K562 (cell line): Measurements from ENCODE around the gene DLK2. TPM values are rescaled to one million over a fixed set of nuclear protein-coding genes. Genes with fewer than 3 reads are reported as not detected.

ENCODE experiments used
- CBX8 ChIP-seq: fragments of 200-600 bp; sonication (generic); IDR thresholded peaks from 2 replicates; pipeline ENCODE4 v1.6.1; 2012; ENCODE audit warnings: borderline replicate concordance, mixed run types, low read depth, mild to moderate bottlenecking, moderate library complexity, mixed read lengths, low read length, control low read depth, inconsistent platforms; ENCODE audit not compliant: poor library complexity, severe bottlenecking; ENCODE audit errors: extremely low read depth
- FIP1L1 ChIP-seq: fragments of 200-400 bp; formaldehyde crosslinking; IDR thresholded peaks from 2 replicates; pipeline ENCODE4 v1.6.1; 2018; ENCODE audit warnings: mild to moderate bottlenecking, low read depth, low read length; ENCODE audit not compliant: poor library complexity, severe bottlenecking
- FOXK2 ChIP-seq, 2 experiments: fragments of 450-650 bp; IDR thresholded peaks in 1 of 2; conservative IDR thresholded peaks in 1 of 2; 2 replicates each; pipeline ENCODE4 v1.6.1; 2016; ENCODE audit warnings: low read depth in 2 of 2, mild to moderate bottlenecking in 1 of 2
- MYBL2 ChIP-seq, 2 experiments: fragments of 450-650 bp in 1 of 2; sonication (generic) in 1 of 2; formaldehyde crosslinking in 1 of 2; IDR thresholded peaks; 2 replicates each; pipeline versions ENCODE4 v1.6.1 to v1.8.1; 2017 to 2022; ENCODE audit warnings: borderline replicate concordance in 1 of 2, inconsistent platforms in 1 of 2, low read depth in 1 of 2, mild to moderate bottlenecking in 1 of 2, missing genetic modification reagents in 1 of 2, moderate library complexity in 1 of 2
- POLR2G ChIP-seq: fragments of 200-400 bp; formaldehyde crosslinking; IDR thresholded peaks from 2 replicates; pipeline ENCODE4 v1.6.1; 2017; ENCODE audit warnings: low read depth, mild to moderate bottlenecking, antibody characterized with exemption, low read length, moderate library complexity
- TOE1 ChIP-seq, 2 experiments: fragments of 450-650 bp in 1 of 2; sonication (generic) in 1 of 2; formaldehyde crosslinking in 1 of 2; IDR thresholded peaks; 2 replicates each; pipeline versions ENCODE4 v1.7.1 to v1.8.0; 2016 to 2022; ENCODE audit warnings: borderline replicate concordance in 2 of 2, mild to moderate bottlenecking in 2 of 2, antibody characterized with exemption in 1 of 2, inconsistent platforms in 1 of 2, low read depth in 1 of 2, missing genetic modification reagents in 1 of 2, moderate library complexity in 1 of 2
- YY1 ChIP-seq, 3 experiments: IDR thresholded peaks; 2 replicates each; pipeline ENCODE4 v1.6.1; 2011; ENCODE audit warnings: low read length in 2 of 3, mild to moderate bottlenecking in 2 of 3, moderate library complexity in 2 of 3, borderline replicate concordance in 1 of 3, control low read depth in 1 of 3, low read depth in 1 of 3; ENCODE audit not compliant: insufficient read depth in 3 of 3, insufficient replicate concordance in 2 of 3, control insufficient read depth in 1 of 3, insufficient read length in 1 of 3; ENCODE audit errors: extremely low read depth in 1 of 3
- ZC3H4 ChIP-seq: sonication (generic); formaldehyde crosslinking; IDR thresholded peaks from 2 replicates; pipeline ENCODE4 v1.9.0; 2021; ENCODE audit warnings: missing genetic modification reagents, borderline replicate concordance
- ZNF512 ChIP-seq: IDR thresholded peaks from 2 replicates; pipeline ENCODE4 v1.6.1; 2016; ENCODE audit warnings: missing genetic modification characterization, missing compliant biosample characterization
- polyA plus RNA-seq, 8 experiments: library from polyadenylated mRNA; depleted of rRNA in 4 of 8; stranded (reverse) in 5 of 8; unstranded in 3 of 8; fragments of >200 nt; fragmentation: Nextera tagmentation in 2 of 8; fragmentation: Illumina TruSeq in 1 of 8; extraction: Ambion mirVana in 2 of 8; extraction: Trizol in 1 of 8; gene quantifications; 2 replicates each; pipeline versions ENCODE4 v1.2.1 to v1.2.3, GENCODE V29; 2011 to 2014; ENCODE audit warnings: inconsistent platforms in 1 of 8, missing spikeins in 1 of 8
- total RNA-seq, 7 experiments: library from RNA; depleted of rRNA in 6 of 7; stranded (reverse); fragments of >200 nt in 6 of 7; fragmentation: Illumina TruSeq in 2 of 7; extraction: Trizol in 2 of 7; gene quantifications; 2 replicates each; pipeline versions ENCODE4 v1.2.1 to v1.2.3, GENCODE V29; 2011 to 2021; ENCODE audit warnings: low replicate concordance in 1 of 7
- TF ChIP-seq, protein P1 (sequence below), 2 experiments: fragments of 250-450 bp in 1 of 2; fragments of 450-650 bp in 1 of 2; sonication (Bioruptor Pico) in 1 of 2; IDR thresholded peaks; 2 replicates each; pipeline versions ENCODE4 v1.6.1 to v1.8.0; 2016 to 2021; ENCODE audit warnings: mild to moderate bottlenecking in 2 of 2, moderate library complexity in 2 of 2, missing compliant biosample characterization in 1 of 2, missing genetic modification characterization in 1 of 2
- TF ChIP-seq, protein P2 (sequence below), 3 experiments: fragments of 200-800 bp in 1 of 3; sonication (Bioruptor generic) in 1 of 3; sonication (generic) in 1 of 3; formaldehyde crosslinking in 1 of 3; IDR thresholded peaks; 2 replicates each; pipeline versions ENCODE4 v1.6.1 to v1.8.0; 2016 to 2022; ENCODE audit warnings: mild to moderate bottlenecking in 2 of 3, missing compliant biosample characterization in 2 of 3, missing genetic modification characterization in 2 of 3, missing genetic modification reagents in 1 of 3
- TF ChIP-seq, protein P3 (sequence below), 2 experiments: fragments of 150-350 bp in 1 of 2; IDR thresholded peaks; 2 replicates each; pipeline ENCODE4 v1.6.1; 2012 to 2016; ENCODE audit warnings: low read depth in 2 of 2, low read length in 2 of 2, mild to moderate bottlenecking in 1 of 2, moderate library complexity in 1 of 2

DLK2 gene
- total and polyA plus RNA-seq, 9 of the 15 experiments (the other 6 are each of a cell fraction or from before 2014, with no cell fraction given), result 0.11 to 0.53 (median 0.29) TPM; not detected in 3

DNA sequence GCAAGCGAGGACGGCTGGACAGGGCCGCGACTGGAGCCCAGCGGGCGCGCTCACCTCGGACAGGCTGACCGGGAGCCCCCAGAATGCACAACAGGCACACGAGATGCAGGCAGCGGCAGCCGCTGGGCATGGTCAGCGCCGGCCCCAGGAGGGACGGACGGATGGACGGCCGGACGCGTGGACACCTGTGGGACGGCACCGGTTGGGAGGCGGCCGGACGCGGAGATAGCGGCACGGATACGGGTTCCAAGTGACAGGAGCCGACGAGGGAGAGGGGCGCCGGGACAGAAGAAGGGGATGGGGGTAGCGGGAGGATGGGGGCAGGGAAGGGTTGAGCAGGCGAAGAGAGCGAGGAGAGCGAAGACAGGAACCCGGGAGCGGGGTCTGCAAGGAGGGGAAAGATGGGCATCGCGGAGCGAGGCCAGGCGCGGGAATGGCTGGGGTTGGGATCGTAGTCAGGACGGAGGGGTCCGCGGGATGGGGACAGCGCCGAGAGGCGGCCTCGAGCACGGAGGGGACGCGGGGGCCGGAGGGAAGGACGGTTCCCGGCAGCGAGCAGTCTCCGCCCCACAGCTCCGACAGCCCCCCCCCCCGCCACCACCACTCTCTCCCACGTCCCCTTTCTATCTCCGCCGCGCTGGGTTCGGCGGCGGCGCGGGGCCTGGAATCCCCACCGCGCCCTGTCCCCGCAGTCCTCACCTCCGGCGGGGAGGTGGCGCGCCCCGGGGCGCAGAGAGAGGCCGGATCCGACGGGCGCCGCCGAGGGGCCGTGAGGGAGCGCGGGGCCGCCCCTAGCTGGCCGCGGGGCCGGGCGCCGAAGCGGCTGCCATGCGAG is 435 bp downstream of the DLK2 start (continued):
- TF ChIP-seq TOE1 (IDR thresholded peaks at IDR 0.05; ENCODE audit: borderline replicate concordance), result peak; percentile 45; the same call in 1 of the 2 replicates
- TF ChIP-seq TOE1 (CRISPR knock-in tag; IDR thresholded peaks at IDR 0.05; ENCODE audit: borderline replicate concordance, low read depth), result no peak
- TF ChIP-seq MYBL2 (IDR thresholded peaks at IDR 0.05; ENCODE audit: low read depth), result no peak
- no peak for TF ChIP-seq MYBL2 (CRISPR knock-in tag; IDR thresholded peaks at IDR 0.05; ENCODE audit: borderline replicate concordance)
- TF ChIP-seq FOXK2 (conservative IDR thresholded peaks at IDR 0.05 in 1 of 2, IDR thresholded peaks at IDR 0.05 in 1 of 2; ENCODE audit: low read depth in 2 of 2), result no peak
- peak; percentile 53 for TF ChIP-seq POLR2G
- peak in 1 of 3 experiments; percentile 31 for TF ChIP-seq YY1 (IDR thresholded peaks at IDR 0.05; ENCODE audit: borderline replicate concordance in 1 of 3, control insufficient read depth in 1 of 3, extremely low read depth in 1 of 3, insufficient read depth in 3 of 3, insufficient read length in 1 of 3, insufficient replicate concordance in 2 of 3, low read depth in 1 of 3, low read length in 2 of 3)
- TF ChIP-seq ZNF512, result 0 out of 2 replicates have a peak, but pooled peaks have one; percentile 23
- TF ChIP-seq ZC3H4 (CRISPR knock-in tag), result no peak
- TF ChIP-seq, protein P1, sequence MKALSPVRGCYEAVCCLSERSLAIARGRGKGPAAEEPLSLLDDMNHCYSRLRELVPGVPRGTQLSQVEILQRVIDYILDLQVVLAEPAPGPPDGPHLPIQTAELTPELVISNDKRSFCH (CRISPR knock-in tag; IDR thresholded peaks at IDR 0.05), result no peak
- TF ChIP-seq, protein P1 (tag; IDR thresholded peaks at IDR 0.05), result peak; percentile 14; the same call in 1 of the 2 replicates
- peak; percentile 39 for TF ChIP-seq FIP1L1
- no peak for TF ChIP-seq CBX8
- TF ChIP-seq, protein P2, sequence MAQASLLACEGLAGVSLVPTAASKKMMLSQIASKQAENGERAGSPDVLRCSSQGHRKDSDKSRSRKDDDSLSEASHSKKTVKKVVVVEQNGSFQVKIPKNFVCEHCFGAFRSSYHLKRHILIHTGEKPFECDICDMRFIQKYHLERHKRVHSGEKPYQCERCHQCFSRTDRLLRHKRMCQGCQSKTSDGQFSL (CRISPR knock-in tag; IDR thresholded peaks at IDR 0.05), result peak; percentile 79
- TF ChIP-seq, protein P2 (tag; IDR thresholded peaks at IDR 0.05), result 0 out of 4 replicates have a peak, but pooled peaks of 1 of the 2 experiments have one; percentile 68
- TF ChIP-seq, protein P3, sequence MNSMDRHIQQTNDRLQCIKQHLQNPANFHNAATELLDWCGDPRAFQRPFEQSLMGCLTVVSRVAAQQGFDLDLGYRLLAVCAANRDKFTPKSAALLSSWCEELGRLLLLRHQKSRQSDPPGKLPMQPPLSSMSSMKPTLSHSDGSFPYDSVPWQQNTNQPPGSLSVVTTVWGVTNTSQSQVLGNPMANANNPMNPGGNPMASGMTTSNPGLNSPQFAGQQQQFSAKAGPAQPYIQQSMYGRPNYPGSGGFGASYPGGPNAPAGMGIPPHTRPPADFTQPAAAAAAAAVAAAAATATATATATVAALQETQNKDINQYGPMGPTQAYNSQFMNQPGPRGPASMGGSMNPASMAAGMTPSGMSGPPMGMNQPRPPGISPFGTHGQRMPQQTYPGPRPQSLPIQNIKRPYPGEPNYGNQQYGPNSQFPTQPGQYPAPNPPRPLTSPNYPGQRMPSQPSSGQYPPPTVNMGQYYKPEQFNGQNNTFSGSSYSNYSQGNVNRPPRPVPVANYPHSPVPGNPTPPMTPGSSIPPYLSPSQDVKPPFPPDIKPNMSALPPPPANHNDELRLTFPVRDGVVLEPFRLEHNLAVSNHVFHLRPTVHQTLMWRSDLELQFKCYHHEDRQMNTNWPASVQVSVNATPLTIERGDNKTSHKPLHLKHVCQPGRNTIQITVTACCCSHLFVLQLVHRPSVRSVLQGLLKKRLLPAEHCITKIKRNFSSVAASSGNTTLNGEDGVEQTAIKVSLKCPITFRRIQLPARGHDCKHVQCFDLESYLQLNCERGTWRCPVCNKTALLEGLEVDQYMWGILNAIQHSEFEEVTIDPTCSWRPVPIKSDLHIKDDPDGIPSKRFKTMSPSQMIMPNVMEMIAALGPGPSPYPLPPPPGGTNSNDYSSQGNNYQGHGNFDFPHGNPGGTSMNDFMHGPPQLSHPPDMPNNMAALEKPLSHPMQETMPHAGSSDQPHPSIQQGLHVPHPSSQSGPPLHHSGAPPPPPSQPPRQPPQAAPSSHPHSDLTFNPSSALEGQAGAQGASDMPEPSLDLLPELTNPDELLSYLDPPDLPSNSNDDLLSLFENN (IDR thresholded peaks at IDR 0.05; ENCODE audit: low read depth in 2 of 2, low read length in 2 of 2), result peak in 1 of 2 experiments; percentile 35; a peak in 1 of 4 replicates
